Endothelial cell (in vitro differentiated cells): ENCODE results near the gene TMEM204. TPM values are rescaled to one million over a fixed set of nuclear protein-coding genes. Genes with fewer than 3 reads are reported as not detected.

Experiments
- DNase-seq: peaks from one replicate; pipeline ENCODE4 v3.0.0; 2021; ENCODE audit warnings: low spot score
- H3K27ac Mint-ChIP-seq: one replicate; pipeline ENCODE4 v1.8.0; 2021; ENCODE audit warnings: mixed read lengths, inconsistent platforms; ENCODE audit not compliant: unreplicated experiment
- H3K27me3 Mint-ChIP-seq: one replicate; pipeline ENCODE4 v1.8.0; 2021; ENCODE audit warnings: mild to moderate bottlenecking, moderate library complexity, mixed read lengths, inconsistent platforms; ENCODE audit not compliant: unreplicated experiment
- H3K36me3 Mint-ChIP-seq: one replicate; pipeline ENCODE4 v1.8.0; 2021; ENCODE audit warnings: mild to moderate bottlenecking, low read depth, mixed read lengths, inconsistent platforms; ENCODE audit not compliant: unreplicated experiment
- H3K4me1 Mint-ChIP-seq: one replicate; pipeline ENCODE4 v1.8.0; 2021; ENCODE audit warnings: mild to moderate bottlenecking, mixed read lengths, inconsistent platforms; ENCODE audit not compliant: unreplicated experiment
- H3K4me3 Mint-ChIP-seq: one replicate; pipeline ENCODE4 v1.8.0; 2021; ENCODE audit warnings: mild to moderate bottlenecking, mixed read lengths, inconsistent platforms; ENCODE audit not compliant: unreplicated experiment
- H3K9me3 Mint-ChIP-seq: one replicate; pipeline ENCODE4 v1.8.0; 2021; ENCODE audit warnings: mixed read lengths, inconsistent platforms; ENCODE audit not compliant: unreplicated experiment
- total RNA-seq: library from RNA; stranded (reverse); fragmentation: NEBNext Ultra II Directional; extraction: Animal tissue kit (Norgen Biotek cat#: 25700); gene quantifications from one replicate; pipeline ENCODE4 v1.2.1, GENCODE V29; 2021; ENCODE audit not compliant: unreplicated experiment
- TF ChIP-seq, protein P1 (sequence below): fragments of 200-600 bp; sonication (generic); IDR thresholded peaks from one replicate; pipeline ENCODE4 v1.5.0; 2021; ENCODE audit warnings: antibody characterized with exemption; ENCODE audit not compliant: unreplicated experiment

TMEM204 gene
- total RNA-seq, 1 donor from 2014 or later, result 66.3 TPM

DNA sequence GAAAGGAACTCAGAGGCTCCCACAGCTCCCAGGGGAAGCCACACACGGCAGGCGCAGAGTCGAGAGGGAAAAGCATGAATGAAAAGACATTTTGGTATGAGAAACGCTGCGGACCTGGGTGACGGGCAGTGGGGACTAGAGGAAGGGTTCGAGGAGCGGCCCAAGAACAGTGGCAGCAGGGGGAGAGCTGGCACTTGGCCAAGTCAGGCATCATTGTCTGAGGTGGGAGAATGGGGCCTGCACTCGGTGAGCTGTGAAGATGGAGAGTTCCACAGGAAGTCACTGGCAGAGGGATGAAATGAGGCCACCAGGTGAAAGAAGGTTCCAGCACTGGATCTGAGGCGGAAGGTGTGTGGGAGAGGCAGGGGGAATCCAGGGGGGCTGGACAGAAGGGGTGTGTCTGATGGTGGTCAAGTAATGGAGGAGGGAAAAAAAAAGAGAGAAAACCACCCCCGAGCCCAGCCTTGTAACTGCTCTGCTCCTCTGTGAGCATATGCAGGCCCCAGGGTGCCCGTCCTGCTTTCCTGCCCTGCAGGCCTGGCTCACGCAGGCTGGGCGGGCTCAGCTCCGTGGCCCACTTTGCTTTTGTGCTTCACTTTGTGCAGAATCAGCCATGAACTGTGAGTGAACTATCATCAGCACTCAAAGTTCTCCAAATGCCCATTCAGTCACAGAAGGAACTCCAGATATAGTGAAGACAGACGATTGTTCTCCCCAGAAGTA is 31.8 kb downstream of the TMEM204 start:
- no peak for DNase-seq
- Mint-ChIP-seq H3K9me3 (no peaks in the 10 kb centered on the region), H3K27me3 (peaks cover 14% of the 10 kb centered on the region), H3K36me3 (peaks cover 23% of the 10 kb centered on the region), H3K4me3 (peak overlapping the region; percentile 1), H3K27ac (no peak overlapping the region), H3K4me1 (peaks cover 22% of the 10 kb centered on the region)
- TF ChIP-seq, protein P1, sequence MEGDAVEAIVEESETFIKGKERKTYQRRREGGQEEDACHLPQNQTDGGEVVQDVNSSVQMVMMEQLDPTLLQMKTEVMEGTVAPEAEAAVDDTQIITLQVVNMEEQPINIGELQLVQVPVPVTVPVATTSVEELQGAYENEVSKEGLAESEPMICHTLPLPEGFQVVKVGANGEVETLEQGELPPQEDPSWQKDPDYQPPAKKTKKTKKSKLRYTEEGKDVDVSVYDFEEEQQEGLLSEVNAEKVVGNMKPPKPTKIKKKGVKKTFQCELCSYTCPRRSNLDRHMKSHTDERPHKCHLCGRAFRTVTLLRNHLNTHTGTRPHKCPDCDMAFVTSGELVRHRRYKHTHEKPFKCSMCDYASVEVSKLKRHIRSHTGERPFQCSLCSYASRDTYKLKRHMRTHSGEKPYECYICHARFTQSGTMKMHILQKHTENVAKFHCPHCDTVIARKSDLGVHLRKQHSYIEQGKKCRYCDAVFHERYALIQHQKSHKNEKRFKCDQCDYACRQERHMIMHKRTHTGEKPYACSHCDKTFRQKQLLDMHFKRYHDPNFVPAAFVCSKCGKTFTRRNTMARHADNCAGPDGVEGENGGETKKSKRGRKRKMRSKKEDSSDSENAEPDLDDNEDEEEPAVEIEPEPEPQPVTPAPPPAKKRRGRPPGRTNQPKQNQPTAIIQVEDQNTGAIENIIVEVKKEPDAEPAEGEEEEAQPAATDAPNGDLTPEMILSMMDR, result no peak

DNA sequence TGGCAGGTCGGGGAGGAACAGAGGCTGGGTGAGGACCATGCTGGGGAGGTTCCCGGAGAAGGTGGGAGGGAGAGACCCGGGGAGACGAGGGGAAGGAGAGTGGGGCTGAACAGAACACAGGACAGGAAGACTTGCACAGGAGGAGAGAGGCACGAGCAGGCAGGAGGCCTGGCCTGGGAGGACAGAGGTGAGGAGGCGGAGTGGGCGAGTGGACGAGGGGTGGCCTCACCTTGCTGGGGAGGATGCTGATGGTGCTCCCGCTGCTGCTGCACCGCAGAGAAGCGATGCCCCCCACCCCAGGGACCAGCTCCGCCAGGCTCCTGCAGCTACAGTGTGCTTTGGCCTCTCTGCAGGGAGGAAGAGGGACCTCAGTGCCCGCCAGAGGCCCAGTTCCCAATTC is 34.5 kb downstream of the TMEM204 start:
- peaks cover 23% of the 10 kb centered on the region for H3K4me1 Mint-ChIP-seq
- TF ChIP-seq, protein P1, result no peak
- peaks cover 13% of the 10 kb centered on the region for H3K36me3 Mint-ChIP-seq
- no peak overlapping the region for H3K27ac Mint-ChIP-seq
- peaks cover 10% of the 10 kb centered on the region for H3K27me3 Mint-ChIP-seq
- H3K9me3 Mint-ChIP-seq, result no peaks in the 10 kb centered on the region
- no peak for DNase-seq
- H3K4me3 Mint-ChIP-seq, result no peak overlapping the region

- Mint-ChIP-seq H3K36me3 (peaks cover 11% of the 10 kb centered on the region), H3K4me1 (peaks cover 24% of the 10 kb centered on the region), H3K4me3 (no peak overlapping the region), H3K27ac (peak overlapping the region; percentile 62), H3K9me3 (no peaks in the 10 kb centered on the region), H3K27me3 (peaks cover 12% of the 10 kb centered on the region)
- no peak for DNase-seq
- TF ChIP-seq, protein P1, result no peak
These were observed 37.7 kb downstream of the TMEM204 start for GRCh38 chr16:1571012-1571671.

GRCh38 chr16:1572673-1573072 is 39.2 kb downstream of the TMEM204 start:
- Mint-ChIP-seq H3K4me1 (peaks cover 24% of the 10 kb centered on the region), H3K9me3 (no peaks in the 10 kb centered on the region), H3K4me3 (no peak overlapping the region), H3K36me3 (peaks cover 16% of the 10 kb centered on the region), H3K27me3 (peaks cover 7% of the 10 kb centered on the region), H3K27ac (no peak overlapping the region)
- DNase-seq, result no peak
- TF ChIP-seq, protein P1, result no peak

DNA sequence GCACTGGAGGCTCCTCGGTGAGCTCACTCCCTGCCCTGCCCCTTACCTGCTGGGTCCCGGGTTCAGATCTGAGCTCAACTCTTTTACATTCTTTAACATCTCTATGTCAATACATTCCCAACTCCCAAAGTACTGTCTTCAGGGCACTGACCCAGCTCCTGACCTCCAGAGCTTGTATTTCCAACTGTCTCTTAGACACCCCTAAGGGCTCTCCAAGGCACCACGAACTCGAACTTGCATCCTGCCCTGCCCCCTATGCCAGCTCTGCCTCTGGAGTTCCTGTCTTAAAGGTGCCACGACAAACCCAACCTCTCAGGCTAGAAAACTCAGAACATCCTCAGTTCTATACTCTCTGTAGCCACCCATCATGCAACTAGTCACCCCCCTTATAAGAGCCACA is 39.8 kb downstream of the TMEM204 start:
- TF ChIP-seq, protein P1, result no peak
- Mint-ChIP-seq H3K36me3 (peaks cover 16% of the 10 kb centered on the region), H3K4me3 (no peak overlapping the region), H3K4me1 (peaks cover 24% of the 10 kb centered on the region), H3K27ac (no peak overlapping the region), H3K27me3 (peaks cover 6% of the 10 kb centered on the region), H3K9me3 (no peaks in the 10 kb centered on the region)
- DNase-seq, result no peak
